Neural cell (in vitro differentiated cells): Measurements from ENCODE around the gene FPR1. TPM values are rescaled to one million over a fixed set of nuclear protein-coding genes. Genes with fewer than 3 reads are reported as not detected.

Source experiments
- H2AFZ ChIP-seq: fragments of 200-600, 300-800 bp; sonication (generic), shearing (Covaris generic); 2 replicates; pipeline ENCODE4 v1.6.0; 2014; ENCODE audit warnings: low read depth, mild to moderate bottlenecking, antibody characterized with exemption, low read length, moderate library complexity
- H3F3A ChIP-seq: fragments of 200-600 bp; shearing (Covaris generic); 2 replicates; pipeline ENCODE4 v1.6.1; 2016; ENCODE audit warnings: mild to moderate bottlenecking, moderate library complexity, mixed read lengths, antibody characterized with exemption, low read length; ENCODE audit not compliant: insufficient read depth, poor library complexity, severe bottlenecking
- H3K27ac ChIP-seq: fragments of 200-600, 300-800 bp; sonication (generic), shearing (Covaris generic); 2 replicates; pipeline ENCODE4 v1.5.1; 2014; ENCODE audit warnings: mild to moderate bottlenecking, low read length, moderate library complexity
- H3K27me3 ChIP-seq: fragments of 300-800, 200-600 bp; sonication (generic), shearing (Covaris generic); 2 replicates; pipeline ENCODE4 v1.6.0; 2014; ENCODE audit warnings: mild to moderate bottlenecking, low read depth, low read length, moderate library complexity; ENCODE audit not compliant: insufficient read depth
- H3K36me3 ChIP-seq: fragments of 300-800, 200-600 bp; sonication (generic), shearing (Covaris generic); 2 replicates; pipeline ENCODE4 v1.5.1; 2014; ENCODE audit warnings: mild to moderate bottlenecking, antibody characterized with exemption, low read length, moderate library complexity; ENCODE audit not compliant: insufficient read depth
- H3K4me2 ChIP-seq: fragments of 300-800, 200-600 bp; sonication (generic), shearing (Covaris generic); 2 replicates; pipeline ENCODE4 v1.6.0; 2014; ENCODE audit warnings: mild to moderate bottlenecking, low read length
- H3K4me3 ChIP-seq: fragments of 300-800, 200-600 bp; sonication (generic), shearing (Covaris generic); 2 replicates; pipeline ENCODE4 v1.5.1; 2014; ENCODE audit warnings: mild to moderate bottlenecking, low read length, moderate library complexity
- H3K79me2 ChIP-seq: fragments of 200-600 bp; shearing (Covaris generic); replicated peaks from 2 replicates; pipeline ENCODE4 v1.6.0; 2014; ENCODE audit warnings: mild to moderate bottlenecking, low read length, moderate library complexity; ENCODE audit not compliant: insufficient read depth
- H3K9ac ChIP-seq: fragments of 300-800, 200-600 bp; sonication (generic), shearing (Covaris generic); 2 replicates; pipeline ENCODE4 v1.6.1; 2016; ENCODE audit warnings: mild to moderate bottlenecking, low read length, mixed read lengths
- H3K9me2 ChIP-seq: fragments of 200-600 bp; shearing (Covaris generic); 2 replicates; pipeline ENCODE4 v1.6.1; 2016; ENCODE audit warnings: mild to moderate bottlenecking, low read length, mixed read lengths; ENCODE audit not compliant: insufficient read depth
- H3K9me3 ChIP-seq: fragments of 200-600, 300-800 bp; sonication (generic), shearing (Covaris generic); 2 replicates; pipeline ENCODE4 v1.6.1; 2016; ENCODE audit warnings: mild to moderate bottlenecking, mixed run types, low read length, moderate library complexity, mixed read lengths
- H4K20me1 ChIP-seq: fragments of 200-600 bp; shearing (Covaris generic); 2 replicates; pipeline ENCODE4 v1.6.1; 2016; ENCODE audit warnings: mild to moderate bottlenecking, mixed run types; ENCODE audit not compliant: insufficient read depth
- EP300 ChIP-seq: fragments of 450-650 bp; conservative IDR thresholded peaks from 2 replicates; pipeline ENCODE4 v1.6.1; 2014; ENCODE audit warnings: antibody characterized with exemption, mild to moderate bottlenecking, moderate library complexity; ENCODE audit not compliant: poor library complexity, severe bottlenecking
- EZH2 ChIP-seq: fragments of 200-600, 300-800 bp; shearing (Covaris generic), sonication (generic); IDR thresholded peaks from 2 replicates; pipeline ENCODE4 v1.6.1; 2014; ENCODE audit warnings: antibody characterized with exemption, low read length, borderline replicate concordance, mild to moderate bottlenecking; ENCODE audit not compliant: insufficient read depth, poor library complexity, severe bottlenecking
- MXI1 ChIP-seq: fragments of 450-650 bp; conservative IDR thresholded peaks from 2 replicates; pipeline ENCODE4 v1.6.1; 2014; ENCODE audit warnings: antibody characterized with exemption, mild to moderate bottlenecking; ENCODE audit not compliant: poor library complexity, severe bottlenecking
- POLR2AphosphoS5 ChIP-seq: IDR thresholded peaks from 2 replicates; pipeline ENCODE4 v1.6.1; 2012
- RAD21 ChIP-seq: fragments of 450-650 bp; conservative IDR thresholded peaks from 2 replicates; pipeline ENCODE4 v1.6.1; 2014; ENCODE audit warnings: antibody characterized with exemption, mild to moderate bottlenecking, moderate library complexity
- REST ChIP-seq: IDR thresholded peaks from 2 replicates; pipeline ENCODE4 v1.6.1; 2012; ENCODE audit warnings: borderline replicate concordance
- SMC3 ChIP-seq: fragments of 450-650 bp; conservative IDR thresholded peaks from 2 replicates; pipeline ENCODE4 v1.6.1; 2014; ENCODE audit warnings: antibody characterized with exemption, mild to moderate bottlenecking, moderate library complexity; ENCODE audit not compliant: poor library complexity
- TAF1 ChIP-seq: IDR thresholded peaks from 2 replicates; pipeline ENCODE4 v1.6.1; 2012; ENCODE audit warnings: low read depth
- polyA plus RNA-seq: library from polyadenylated mRNA; depleted of rRNA; stranded (reverse); fragments of >200 nt; gene quantifications from 2 replicates; pipeline ENCODE4 v1.2.3, GENCODE V29; 2014
- TF ChIP-seq, protein P1 (sequence below): fragments of 450-650 bp; IDR thresholded peaks from 2 replicates; pipeline ENCODE4 v1.5.1; 2014; ENCODE audit warnings: antibody characterized with exemption, mild to moderate bottlenecking, moderate library complexity; ENCODE audit not compliant: poor library complexity, severe bottlenecking

Gene FPR1
- polyA plus RNA-seq, 1 donor from 2014 or later: not detected

GRCh38 chr19:51727349-51727880 is 24.3 kb downstream of the FPR1 start:
- no peak for TF ChIP-seq SMC3
- TF ChIP-seq MXI1: no peak
- TF ChIP-seq RAD21: no peak
- no peak for TF ChIP-seq EZH2
- TF ChIP-seq, protein P1, sequence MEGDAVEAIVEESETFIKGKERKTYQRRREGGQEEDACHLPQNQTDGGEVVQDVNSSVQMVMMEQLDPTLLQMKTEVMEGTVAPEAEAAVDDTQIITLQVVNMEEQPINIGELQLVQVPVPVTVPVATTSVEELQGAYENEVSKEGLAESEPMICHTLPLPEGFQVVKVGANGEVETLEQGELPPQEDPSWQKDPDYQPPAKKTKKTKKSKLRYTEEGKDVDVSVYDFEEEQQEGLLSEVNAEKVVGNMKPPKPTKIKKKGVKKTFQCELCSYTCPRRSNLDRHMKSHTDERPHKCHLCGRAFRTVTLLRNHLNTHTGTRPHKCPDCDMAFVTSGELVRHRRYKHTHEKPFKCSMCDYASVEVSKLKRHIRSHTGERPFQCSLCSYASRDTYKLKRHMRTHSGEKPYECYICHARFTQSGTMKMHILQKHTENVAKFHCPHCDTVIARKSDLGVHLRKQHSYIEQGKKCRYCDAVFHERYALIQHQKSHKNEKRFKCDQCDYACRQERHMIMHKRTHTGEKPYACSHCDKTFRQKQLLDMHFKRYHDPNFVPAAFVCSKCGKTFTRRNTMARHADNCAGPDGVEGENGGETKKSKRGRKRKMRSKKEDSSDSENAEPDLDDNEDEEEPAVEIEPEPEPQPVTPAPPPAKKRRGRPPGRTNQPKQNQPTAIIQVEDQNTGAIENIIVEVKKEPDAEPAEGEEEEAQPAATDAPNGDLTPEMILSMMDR: no peak
- TF ChIP-seq REST: no peak
- TF ChIP-seq POLR2AphosphoS5: no peak
- TF ChIP-seq TAF1: no peak
- TF ChIP-seq EP300: no peak
- Histone ChIP-seq H3K79me2 (no peaks in the 10 kb centered on the region), H4K20me1 (no peaks in the 10 kb centered on the region), H3F3A (no peaks in the 10 kb centered on the region), H3K9me3 (no peaks in the 10 kb centered on the region), H3K4me3 (no peak overlapping the region), H3K36me3 (no peaks in the 10 kb centered on the region), H2AFZ (no peak overlapping the region), H3K27me3 (no peaks in the 10 kb centered on the region), H3K27ac (no peak overlapping the region), H3K9ac (no peak overlapping the region), H3K4me2 (no peak overlapping the region), H3K9me2 (no peaks in the 10 kb centered on the region)

DNA sequence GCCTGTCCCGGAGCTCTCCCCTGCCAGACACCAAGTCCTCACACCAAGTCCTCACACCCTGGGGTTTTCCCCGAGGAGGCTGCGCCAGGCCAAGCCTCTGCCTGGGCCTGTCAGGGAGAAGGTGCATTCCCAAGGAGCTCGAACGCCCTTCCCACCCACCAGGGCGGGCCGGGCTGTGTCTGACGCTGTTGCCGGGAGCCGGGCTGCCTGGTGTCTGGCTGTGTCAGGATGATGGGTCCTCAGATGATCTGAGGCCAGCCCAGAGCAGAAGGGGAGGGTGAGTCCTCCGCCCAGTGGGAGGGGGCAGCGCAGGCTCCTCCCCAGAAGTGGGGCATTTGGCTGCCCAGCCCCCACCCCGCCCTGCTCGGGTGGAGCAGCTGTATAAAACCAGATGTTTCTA is 25.6 kb downstream of the FPR1 start:
- H3K36me3 ChIP-seq: no peaks in the 10 kb centered on the region
- H3K9me3 ChIP-seq: no peaks in the 10 kb centered on the region
- no peaks in the 10 kb centered on the region for H3K9me2 ChIP-seq
- peaks cover 2% of the 10 kb centered on the region for H3K27me3 ChIP-seq
- H3K79me2 ChIP-seq: no peaks in the 10 kb centered on the region
- TF ChIP-seq POLR2AphosphoS5 (no peak), TAF1 (no peak), MXI1 (no peak), EP300 (no peak), SMC3 (no peak), EZH2 (no peak), REST (no peak), RAD21 (no peak)
- TF ChIP-seq, protein P1: no peak
- H3F3A ChIP-seq: no peaks in the 10 kb centered on the region
- no peak overlapping the region for H3K27ac ChIP-seq
- H2AFZ ChIP-seq: no peak overlapping the region
- H3K9ac ChIP-seq: no peak overlapping the region
- H3K4me2 ChIP-seq: no peak overlapping the region
- H4K20me1 ChIP-seq: no peaks in the 10 kb centered on the region
- H3K4me3 ChIP-seq: no peak overlapping the region
